HG03280 (cell line): ENCODE results near the gene FHOD3.
"Not testable (repeated sequence)": the region's sequence is repeated elsewhere in the genome, so short reads cannot be mapped to it uniquely, and the experiment has no call there.

Experiments
- ATAC-seq: cut with Tn5 transposase; IDR thresholded peaks from one replicate; pipeline ENCODE4 v1.9.1; 2021; ENCODE audit warnings: mild to moderate bottlenecking, moderate library complexity; ENCODE audit not compliant: unreplicated experiment

The FHOD3 gene

DNA sequence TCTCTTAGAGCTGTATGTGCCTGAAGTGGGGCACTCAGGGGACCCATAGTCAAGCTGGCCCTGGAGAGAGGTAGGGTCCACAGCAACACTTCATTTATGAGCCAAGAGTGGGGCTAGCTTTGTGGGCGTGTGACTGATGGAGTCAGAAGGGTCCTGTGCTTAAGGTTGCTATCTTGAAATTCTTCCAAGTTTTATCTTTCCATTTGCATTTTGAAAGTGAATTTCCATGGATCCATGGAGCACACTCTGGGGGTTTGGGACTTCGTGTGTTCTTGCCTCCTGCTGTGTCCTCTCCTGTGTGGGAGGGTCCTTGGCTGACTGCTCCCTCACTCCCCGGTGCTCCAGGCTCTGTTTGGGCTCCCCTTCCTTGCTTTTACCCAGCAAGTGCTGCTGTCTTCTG lies 50.8 kb downstream of the FHOD3 start:
- no peak for ATAC-seq

DNA sequence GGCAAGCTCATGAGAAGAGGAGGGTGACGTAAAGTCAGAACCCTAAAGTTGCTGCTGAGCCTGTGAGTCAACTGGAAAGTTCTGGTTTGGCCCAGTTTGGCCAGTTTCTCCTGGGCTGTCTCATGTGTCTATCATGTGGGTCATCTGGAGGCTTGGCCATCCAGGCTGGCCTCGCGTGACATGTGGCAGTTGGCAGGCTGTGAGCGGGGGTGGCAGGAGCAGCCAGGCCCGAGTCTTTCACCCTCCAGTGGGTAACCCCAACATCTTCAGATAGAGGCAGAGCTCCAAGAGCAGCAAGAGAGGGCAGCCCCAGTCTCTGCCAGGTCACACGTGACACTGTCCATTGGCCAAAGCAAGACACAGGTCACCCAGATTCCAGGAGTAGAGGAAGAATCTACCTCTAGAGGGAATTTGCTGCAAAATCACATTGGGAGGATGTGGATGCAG lies 51.5 kb downstream of the FHOD3 start:
- no peak for ATAC-seq

DNA sequence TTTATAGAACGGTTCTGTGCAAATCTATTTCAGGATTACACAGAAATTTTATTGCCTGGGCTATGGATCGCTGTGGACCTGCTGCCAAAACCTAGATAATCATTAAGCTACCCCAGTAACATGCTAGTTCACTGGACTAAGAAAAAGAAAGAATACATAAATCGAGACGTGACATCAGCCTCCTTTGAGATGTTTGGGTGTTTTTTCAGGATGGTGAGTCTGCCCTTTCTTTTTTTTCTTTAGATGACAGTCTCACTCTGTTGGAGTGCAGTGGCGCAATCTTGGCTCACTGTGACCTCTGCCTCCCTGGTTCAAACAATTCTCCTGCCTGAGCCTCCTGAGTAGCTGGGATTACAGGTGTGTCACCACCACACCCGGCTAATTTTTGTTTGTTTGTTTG lies 52.0 kb downstream of the FHOD3 start:
- no peak for ATAC-seq

DNA sequence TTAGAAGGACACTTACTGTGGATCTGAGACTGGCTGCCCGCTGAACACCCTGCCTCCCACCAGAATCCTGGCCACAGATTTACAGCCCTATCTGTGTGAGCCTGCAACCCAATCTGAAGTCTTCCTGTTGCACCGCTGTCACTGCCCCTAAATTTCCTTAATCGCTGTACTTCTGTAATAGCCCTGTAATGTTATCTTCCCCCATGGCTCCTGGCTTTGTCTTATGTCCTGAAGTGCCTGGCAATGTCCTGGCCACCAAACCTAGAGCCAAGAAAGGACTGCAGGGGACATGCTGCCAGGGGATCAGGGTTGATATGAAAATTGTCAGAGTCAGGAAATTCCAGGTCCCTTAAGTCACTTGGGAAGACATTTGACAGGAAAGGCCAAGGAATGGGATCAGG lies 52.7 kb downstream of the FHOD3 start:
- ATAC-seq = no peak

DNA sequence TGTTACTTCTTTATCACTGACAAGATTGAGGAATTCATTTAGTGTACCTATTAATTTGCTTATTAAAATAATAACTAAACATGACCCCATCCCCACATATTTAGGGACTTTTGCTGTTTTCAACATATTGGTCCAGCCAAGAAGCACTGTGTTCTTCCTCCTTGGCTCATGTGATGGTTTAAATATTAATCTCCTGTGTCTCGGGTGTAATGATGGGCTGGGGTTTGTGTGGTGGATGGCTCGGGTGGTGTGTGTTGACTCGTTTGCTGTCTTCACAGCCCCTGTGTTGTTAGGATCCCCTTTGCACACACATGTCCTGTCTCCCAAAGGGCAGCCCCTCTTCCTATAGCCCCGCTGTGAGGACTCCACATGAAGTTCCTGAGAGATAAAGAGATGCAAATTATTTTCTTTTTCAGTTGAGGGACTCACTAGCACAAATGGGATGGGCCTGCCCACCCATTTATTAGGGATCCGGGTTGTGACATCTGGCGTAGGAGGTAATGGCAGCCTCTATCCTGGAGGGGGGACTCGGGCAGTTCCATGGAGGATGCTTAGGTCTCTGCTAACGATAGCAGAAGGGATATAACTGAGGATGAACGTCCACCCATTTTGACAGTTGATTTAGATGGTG lies 53.4 kb downstream of the FHOD3 start:
- ATAC-seq = no peak

DNA sequence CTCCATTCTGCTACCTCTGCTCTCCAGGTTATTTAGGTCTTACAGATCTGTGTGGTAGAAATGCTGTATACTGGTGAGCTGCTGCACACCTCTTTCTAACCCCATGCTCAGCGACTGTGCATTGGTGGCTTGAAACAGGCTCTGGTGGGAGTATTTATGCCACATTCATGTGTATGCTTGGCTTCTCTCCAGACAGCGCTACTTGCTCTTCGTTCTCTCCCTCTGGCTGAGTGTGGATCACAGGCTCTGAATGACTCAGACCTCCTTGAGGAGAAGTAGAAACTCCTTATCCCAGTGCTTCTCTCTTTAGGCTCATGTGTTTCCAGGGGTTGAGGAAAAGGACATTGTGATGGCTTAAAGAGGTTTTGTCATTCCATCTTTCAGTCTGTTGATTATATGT lies 54.9 kb downstream of the FHOD3 start:
- ATAC-seq = no peak

DNA sequence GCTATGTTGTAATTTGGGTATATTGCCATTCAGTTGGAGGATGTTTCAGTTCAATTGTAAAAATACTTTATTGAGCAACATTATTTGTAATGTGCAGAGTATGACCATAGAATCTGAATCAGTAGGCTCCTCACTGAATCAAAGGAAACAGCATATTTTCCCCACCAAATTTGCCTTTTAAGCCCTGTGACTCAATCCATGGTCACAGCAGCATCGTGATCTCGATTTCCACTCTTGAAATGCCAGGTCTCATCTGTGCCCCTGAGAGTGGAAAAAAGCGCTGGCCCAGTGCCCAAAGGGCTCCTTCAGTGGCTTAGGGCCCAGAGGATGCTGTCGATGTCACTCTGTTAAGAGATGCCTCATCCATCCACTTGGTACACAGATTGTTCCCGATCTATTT lies 57.5 kb downstream of the FHOD3 start:
- no peak for ATAC-seq

DNA sequence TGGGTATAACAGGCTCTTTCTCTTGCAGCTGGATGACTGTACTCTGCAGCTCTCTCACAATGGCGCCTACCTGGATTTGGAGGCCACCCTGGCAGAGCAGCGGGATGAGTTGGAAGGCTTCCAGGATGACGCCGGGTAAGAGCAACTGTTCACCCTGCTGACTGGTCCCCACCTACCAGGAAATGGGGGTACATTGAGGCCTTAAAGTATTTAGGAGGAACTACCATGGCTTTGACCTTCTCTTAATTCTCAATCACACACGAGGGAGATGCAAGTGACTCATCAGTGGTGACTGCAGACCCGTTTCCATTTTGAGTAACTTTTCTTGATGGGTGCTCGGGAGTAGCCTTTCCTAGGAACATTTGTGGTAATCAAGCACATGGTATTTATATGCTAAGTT lies 58.0 kb downstream of the FHOD3 start:
- ATAC-seq = no peak

DNA sequence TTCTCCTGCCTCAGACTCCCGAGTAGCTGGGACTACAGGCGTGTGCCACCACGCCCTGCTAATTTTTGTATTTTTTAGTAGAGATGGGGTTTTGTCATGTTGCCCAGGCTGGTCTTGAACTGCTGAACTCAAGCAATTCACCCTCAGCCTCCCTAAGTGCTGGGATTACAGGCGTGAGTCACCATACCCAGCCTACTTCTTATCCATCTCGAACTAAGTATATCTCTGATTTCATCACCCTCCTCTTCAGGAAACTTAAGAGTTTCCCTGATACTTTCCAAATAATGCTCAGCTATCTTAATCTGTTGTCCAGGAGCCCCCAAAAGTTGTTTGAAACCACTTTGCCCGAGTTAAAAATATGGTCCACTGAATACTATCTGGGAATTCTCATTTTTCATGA lies 59.2 kb downstream of the FHOD3 start:
- not testable (repeated sequence) for ATAC-seq

DNA sequence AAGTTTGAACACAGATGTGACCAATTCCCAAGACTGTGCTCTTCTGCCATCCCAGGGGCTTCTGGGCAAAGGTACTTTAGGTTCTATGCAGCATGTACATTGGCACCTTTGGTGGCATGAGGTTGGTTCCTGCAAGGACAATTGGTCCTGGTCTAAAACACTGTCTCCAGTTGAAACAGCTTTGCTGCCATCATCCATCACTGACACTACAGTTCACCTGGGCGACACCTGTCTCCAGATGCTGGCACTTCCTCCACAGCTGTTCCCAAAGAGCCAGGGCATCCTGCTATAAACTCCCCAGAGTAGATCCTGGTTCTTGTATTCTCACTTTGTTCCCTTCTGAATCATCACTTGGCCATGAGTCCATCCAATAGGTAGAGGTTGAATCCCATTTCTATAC lies 60.6 kb downstream of the FHOD3 start:
- no peak for ATAC-seq

DNA sequence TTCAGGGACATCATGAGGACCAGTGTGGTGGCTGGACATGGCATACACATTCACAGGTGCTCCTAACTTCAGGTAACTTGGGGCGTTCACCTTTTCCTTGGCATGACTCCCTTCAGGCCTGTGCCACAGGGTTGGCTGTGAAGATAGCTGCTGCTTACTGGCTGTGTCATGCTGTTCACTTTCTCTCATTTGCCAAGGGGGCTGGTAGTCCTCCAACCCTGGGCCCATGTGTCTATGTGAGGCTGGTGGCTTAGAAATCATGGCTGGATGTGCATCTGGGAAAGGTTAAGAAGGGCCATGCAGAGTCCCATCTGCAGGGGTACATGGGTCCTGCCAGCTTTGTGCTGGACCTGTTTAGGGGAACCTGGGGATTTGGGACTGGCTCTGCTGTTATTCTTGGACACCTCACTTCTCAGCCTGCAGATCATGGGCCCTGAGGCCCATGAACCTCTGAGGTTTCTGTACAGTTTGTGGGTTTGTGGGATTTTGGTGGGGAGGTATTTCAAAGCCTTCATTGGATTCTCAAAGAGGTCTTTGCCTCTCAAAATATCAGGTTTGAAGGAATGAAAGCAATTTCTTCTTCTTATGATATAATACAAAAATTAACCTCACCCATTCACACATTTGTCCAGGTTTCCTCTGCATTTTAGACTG lies 62.9 kb downstream of the FHOD3 start:
- ATAC-seq = no peak

DNA sequence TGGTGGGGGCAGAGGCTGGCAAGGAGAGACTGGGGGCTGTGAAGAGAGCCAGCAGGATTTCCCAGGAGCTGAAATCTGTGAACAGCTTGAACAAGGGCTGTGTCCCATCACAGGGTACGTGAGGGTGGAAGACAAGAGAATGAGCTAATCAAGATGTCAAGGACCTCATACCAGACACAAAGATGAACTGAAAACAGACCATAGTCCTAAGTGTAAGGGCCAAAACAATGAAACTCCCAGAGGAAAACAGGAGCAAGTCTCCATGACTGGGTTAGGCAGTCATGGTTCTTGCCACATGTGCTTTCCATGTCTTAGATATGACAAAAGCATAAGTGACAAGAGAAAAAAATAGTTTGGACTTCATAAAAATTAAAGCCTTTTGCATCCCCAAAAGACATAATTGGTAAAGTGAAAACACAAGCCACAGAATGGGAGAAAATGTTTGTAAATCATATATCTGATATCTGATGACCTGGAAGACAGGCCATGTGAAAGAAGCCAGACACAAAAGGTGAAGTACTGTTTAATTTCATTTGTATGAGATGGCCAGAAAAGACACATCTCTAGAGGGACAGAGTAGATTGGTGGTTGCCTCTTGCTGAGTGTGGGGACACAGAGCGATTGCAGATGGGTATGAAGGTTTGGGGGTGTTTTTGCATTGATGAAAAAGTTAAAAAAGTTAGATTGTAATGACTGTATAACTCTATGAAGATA lies 67.6 kb downstream of the FHOD3 start:
- ATAC-seq = no peak

DNA sequence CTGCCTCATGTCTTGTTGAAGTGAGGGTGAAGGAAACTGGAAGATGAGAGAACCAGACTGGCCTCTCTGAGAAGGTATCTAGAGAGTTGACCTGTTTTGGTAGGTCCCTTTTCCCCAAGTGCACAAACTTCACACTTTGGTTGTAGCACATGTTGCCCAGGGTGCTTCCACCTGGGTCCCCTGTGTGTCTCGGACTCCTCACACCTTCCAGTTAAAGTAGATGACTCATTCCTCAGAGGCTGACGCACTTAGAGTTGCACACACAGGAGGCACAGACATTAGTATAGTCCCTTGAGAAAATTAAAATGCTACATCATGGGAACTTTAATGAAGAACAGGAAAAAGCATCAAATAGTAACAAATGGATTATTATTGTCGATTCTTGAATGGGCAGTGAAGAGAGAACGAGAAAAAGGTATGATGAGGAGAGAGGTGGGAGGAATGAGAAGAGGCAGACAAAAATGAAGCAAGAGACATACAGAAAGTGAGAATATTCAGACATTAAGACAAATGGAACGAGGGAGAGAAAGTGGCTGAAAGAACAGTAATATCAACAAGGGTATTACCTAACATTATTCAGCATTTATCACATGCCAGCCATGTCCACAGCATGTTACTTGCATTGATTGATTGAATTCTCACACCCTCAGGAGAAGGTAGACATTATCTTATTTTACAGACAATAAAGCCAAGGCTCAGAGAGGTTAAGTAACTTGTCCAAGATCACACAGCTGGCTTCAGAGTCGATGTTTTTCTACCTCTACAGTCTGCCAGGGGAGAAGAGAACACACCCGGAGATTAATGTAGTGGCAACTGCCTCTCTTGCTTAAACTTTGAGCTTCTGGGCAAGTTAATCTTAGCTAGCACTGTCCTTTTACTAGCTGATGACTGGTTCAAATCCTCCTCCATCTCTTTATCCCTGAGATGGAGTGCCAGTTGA lies 68.6 kb downstream of the FHOD3 start:
- no peak for ATAC-seq

DNA sequence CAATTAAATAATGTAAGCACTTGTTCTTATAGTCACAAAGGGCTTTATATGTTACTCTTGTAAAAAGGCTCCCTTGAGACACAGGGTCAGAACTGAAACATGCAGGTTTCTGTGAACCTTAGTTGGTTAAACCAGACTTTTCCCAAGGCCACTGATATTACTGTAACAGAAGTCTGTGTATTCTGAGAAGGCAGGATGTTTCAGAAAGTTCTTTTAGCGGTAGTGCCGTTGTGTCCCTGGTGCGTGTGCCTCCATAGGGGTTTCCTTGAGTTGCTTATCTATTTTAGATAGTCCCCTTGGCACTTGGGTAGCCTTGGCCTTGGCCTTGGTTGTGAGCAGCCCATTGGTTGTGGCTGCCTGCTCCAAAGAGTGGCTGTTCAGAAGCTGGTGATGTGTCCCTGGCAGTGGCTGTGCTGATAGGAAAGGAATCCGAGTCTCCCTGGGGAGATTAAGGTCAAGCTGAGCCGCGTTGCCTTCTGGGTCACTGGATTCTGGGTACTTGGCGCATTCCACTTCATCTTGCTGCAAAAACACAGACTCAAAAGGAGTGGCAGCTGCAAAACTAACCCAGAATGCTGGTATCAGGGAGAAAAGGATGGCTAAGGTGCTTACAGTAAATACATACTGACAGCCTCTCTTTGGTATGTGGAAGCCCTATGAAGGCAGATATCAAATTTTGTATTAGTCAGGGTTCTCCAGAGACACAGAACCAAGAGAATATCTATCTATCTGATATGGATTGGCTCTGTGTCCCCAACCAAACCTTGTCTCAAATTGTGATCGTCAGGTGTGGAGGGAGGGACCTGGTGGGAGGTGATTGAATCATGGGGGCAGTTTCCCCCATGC lies 69.7 kb downstream of the FHOD3 start:
- peak; percentile 54 for ATAC-seq

DNA sequence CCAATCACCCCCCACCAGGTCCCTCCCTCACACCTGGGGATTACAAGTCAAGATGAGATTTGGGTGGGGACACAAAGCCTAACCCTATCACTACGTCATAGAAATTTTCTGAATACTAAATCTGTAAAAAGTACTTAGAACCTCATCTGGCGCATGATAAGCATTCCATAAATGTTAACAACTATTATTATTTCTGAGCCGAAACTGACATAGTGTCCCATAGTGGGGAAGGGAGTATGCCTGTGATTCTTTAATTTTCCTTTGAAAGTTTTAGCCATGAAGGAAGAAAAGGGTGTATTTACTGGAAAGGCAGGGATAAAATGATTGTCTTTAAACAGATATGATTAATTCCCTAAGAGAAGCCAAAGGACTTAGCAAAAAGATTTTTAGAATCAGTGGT lies 71.4 kb downstream of the FHOD3 start:
- no peak for ATAC-seq

DNA sequence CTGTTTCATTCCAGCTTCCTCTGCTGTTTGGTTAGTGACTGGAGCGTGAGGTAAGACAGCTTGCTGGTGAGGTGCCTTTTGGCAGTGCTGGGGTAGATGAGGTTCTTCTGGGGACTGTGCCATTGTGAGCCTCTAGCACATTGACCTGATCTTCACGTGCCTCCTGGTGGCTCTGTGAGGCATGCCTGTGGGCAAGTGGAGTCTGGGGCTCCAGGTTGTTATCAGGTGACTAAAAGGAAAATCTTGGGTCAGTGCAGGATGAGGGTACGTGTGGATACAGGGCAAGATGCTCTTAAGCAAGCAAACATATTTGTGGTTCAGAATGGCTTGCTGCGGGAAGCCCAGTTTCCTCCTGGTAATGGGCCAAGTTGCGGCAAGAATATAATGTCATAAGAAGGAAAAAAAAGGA lies 75.4 kb downstream of the FHOD3 start:
- no peak for ATAC-seq

DNA sequence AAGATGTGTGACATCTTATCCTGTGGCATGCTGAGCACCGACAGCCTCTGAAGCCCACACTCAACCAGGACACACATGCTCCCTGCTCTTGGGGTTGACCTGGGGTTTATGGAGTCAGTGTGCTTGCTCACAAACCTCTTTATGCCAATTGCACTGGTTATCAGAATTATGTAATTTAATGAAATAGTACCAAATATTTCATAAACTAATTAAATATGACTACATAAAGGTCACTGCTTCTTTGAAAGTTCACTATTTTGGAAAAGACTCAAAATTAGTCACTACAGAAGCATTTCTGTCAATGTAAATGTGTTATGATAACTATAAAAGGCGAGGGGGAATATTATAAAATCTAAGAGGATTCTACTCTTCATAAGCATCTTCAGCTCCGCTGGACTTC lies 76.7 kb downstream of the FHOD3 start:
- ATAC-seq = no peak

DNA sequence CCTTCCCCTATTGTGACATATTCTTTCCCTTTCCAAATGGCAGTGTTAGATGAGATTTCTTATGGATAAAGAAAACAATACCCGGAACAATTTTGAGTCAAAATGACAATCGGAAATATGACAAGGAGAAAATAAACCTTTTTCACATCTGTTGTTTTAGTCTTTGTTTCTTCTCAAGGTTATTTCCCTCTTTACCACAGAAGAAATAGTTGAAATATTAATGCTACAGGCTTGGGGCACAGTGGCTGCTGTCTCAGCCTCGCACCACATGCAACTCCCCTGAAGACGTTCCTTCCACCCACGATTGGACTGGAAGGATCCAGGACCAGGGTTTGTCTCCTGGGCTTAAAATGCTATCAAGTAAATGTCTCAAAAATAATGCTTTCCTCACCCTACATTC lies 77.6 kb downstream of the FHOD3 start:
- no peak for ATAC-seq

DNA sequence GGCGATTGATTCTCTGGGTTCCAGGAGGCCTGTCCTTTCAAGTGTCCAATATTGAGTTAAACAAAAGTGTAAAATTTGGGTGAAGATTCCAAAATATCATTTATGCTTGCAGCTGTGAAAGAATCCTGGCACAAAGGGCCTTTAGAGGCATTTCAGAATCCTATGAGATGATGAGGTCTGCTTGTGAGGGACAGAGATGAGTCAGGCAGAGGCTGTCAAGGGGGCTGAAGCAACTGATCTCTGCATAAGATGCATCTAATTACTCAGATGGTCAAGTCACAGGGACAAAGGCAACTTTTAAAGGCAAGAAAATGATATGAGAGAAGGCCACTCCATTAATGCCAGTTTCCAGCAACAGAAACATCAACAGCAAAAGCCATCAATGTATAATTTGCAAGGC lies 78.8 kb downstream of the FHOD3 start:
- ATAC-seq = no peak

DNA sequence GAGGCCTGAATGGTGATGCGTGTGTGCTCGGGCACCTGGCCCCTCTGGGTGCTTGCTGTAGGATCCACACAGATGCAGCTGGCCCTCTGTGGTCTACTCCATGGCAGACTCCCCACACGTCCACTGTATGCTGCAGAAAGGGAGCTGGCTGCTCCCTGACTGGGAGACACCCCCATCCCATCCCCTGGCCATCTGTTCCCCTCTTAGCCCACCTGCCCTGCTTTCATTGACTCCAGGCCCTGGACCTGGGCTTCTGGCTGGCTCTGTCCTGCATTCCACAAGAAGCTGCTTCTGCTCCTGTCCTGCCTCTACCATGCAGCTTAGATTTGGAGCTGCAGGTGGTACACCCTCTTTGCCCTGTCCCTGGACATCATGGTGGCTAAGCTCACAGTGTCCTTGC lies 80.1 kb downstream of the FHOD3 start:
- no peak for ATAC-seq
